ENCODE results near the gene SHROOM3.

SHROOM3 gene

GRCh38 chr4:76492055-76492454, 57.0 kb downstream of the SHROOM3 start:
- DNase-seq (ENCODE audit: low read depth in 3 of 3, low spot score in 1 of 3), result no peak

GRCh38 chr4:76494243-76494642, 59.2 kb downstream of the SHROOM3 start:
- DNase-seq (ENCODE audit: low read depth in 3 of 3, low spot score in 1 of 3), result no peak

- DNase-seq (ENCODE audit: low read depth in 3 of 3, low spot score in 1 of 3), result no peak
Observed at GRCh38 chr4:76494871-76495590, 60.0 kb downstream of the SHROOM3 start.

GRCh38 chr4:76498550-76498949, 63.5 kb downstream of the SHROOM3 start:
- DNase-seq (ENCODE audit: low read depth in 3 of 3, low spot score in 1 of 3), result no peak

GRCh38 chr4:76499461-76499860, 64.4 kb downstream of the SHROOM3 start:
- DNase-seq (ENCODE audit: low read depth in 3 of 3, low spot score in 1 of 3), result no peak

GRCh38 chr4:76502886-76503285, 67.9 kb downstream of the SHROOM3 start:
- no peak for DNase-seq (ENCODE audit: low read depth in 3 of 3, low spot score in 1 of 3)

- no peak for DNase-seq (ENCODE audit: low read depth in 3 of 3, low spot score in 1 of 3)
Observed at GRCh38 chr4:76504613-76505465, 69.8 kb downstream of the SHROOM3 start.

- DNase-seq (ENCODE audit: low read depth in 3 of 3, low spot score in 1 of 3), result no peak
Observed at GRCh38 chr4:76511947-76512346, 76.9 kb downstream of the SHROOM3 start.

GRCh38 chr4:76513482-76513881, 78.5 kb downstream of the SHROOM3 start:
- DNase-seq (ENCODE audit: low read depth in 3 of 3, low spot score in 1 of 3), result no peak

- DNase-seq (ENCODE audit: low read depth in 3 of 3, low spot score in 1 of 3), result no peak
Observed at GRCh38 chr4:76514087-76514486, 79.1 kb downstream of the SHROOM3 start.

GRCh38 chr4:76515975-76516843, 81.2 kb downstream of the SHROOM3 start:
- DNase-seq (ENCODE audit: low read depth in 3 of 3, low spot score in 1 of 3), result no peak

GRCh38 chr4:76518241-76518640, 83.2 kb downstream of the SHROOM3 start:
- no peak for DNase-seq (ENCODE audit: low read depth in 3 of 3, low spot score in 1 of 3)

- no peak for DNase-seq (ENCODE audit: low read depth in 3 of 3, low spot score in 1 of 3)
Observed at GRCh38 chr4:76523593-76523992, 88.6 kb downstream of the SHROOM3 start.

- DNase-seq (ENCODE audit: low read depth in 3 of 3, low spot score in 1 of 3), result no peak
Observed at GRCh38 chr4:76525751-76526150, 90.7 kb downstream of the SHROOM3 start.

GRCh38 chr4:76526585-76526990, 91.6 kb downstream of the SHROOM3 start:
- DNase-seq (ENCODE audit: low read depth in 3 of 3, low spot score in 1 of 3), result no peak

- DNase-seq (ENCODE audit: low read depth in 3 of 3, low spot score in 1 of 3), result no peak
Observed at GRCh38 chr4:76527666-76528065, 92.6 kb downstream of the SHROOM3 start.

GRCh38 chr4:76531597-76531996, 96.6 kb downstream of the SHROOM3 start:
- no peak for DNase-seq (ENCODE audit: low read depth in 3 of 3, low spot score in 1 of 3)

- DNase-seq (ENCODE audit: low read depth in 3 of 3, low spot score in 1 of 3), result no peak
Observed at GRCh38 chr4:76532805-76533204, 97.8 kb downstream of the SHROOM3 start.

GRCh38 chr4:76533314-76533713, 98.3 kb downstream of the SHROOM3 start:
- no peak for DNase-seq (ENCODE audit: low read depth in 3 of 3, low spot score in 1 of 3)

- DNase-seq (ENCODE audit: low read depth in 3 of 3, low spot score in 1 of 3), result no peak
Observed at GRCh38 chr4:76535603-76536372, 100.8 kb downstream of the SHROOM3 start.

GRCh38 chr4:76536373-76536689, 101.3 kb downstream of the SHROOM3 start:
- DNase-seq (ENCODE audit: low read depth in 3 of 3, low spot score in 1 of 3), result no peak

All from stimulated activated CD4-positive, alpha-beta T cell treated with anti-CD3 and anti-CD28 coated beads, TNF-alpha, amount 100 ng/mL, for 1 hour (primary cell).